ENCODE measurements around the gene HOXD4.

HOXD4 gene

GRCh38 chr2:176202491-176202890 is 51.1 kb downstream of the HOXD4 start:
- Histone ChIP-seq H3K27ac (ENCODE audit: low read depth, low read length) (no peak overlapping the region), H3K27me3 (ENCODE audit: control insufficient read depth in 1 of 2, insufficient read depth in 2 of 2, low read length in 2 of 2) (no peaks in the 10 kb centered on the region), H3K9ac (ENCODE audit: low read length) (no peak overlapping the region), H3K9me3 (ENCODE audit: low read length) (no peaks in the 10 kb centered on the region), H3K36me3 (ENCODE audit: insufficient read depth, low read length) (no peaks in the 10 kb centered on the region), H3K4me3 (ENCODE audit: low read depth in 1 of 2, low read length in 2 of 2) (no peak overlapping the region), H3K4me1 (ENCODE audit: insufficient read depth, low read length) (no peaks in the 10 kb centered on the region)

Data from muscle layer of colon (tissue), 2 donors.